Measurements from ENCODE around the gene IFNB1.

Gene IFNB1

DNA sequence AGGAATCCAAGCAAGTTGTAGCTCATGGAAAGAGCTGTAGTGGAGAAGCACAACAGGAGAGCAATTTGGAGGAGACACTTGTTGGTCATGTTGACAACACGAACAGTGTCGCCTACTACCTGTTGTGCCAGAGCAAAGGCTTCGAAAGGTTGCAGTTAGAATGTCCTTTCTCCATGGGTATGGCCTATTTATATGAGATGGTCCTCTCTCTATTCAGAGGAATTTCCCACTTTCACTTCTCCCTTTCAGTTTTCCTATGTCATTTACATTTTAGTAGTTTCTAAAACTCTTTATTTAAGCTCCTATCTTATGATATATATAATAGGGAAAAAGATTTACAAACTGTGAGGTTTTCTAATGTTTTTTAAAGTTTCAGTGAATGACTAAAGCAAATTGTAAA, at the start of gene IFNB1:
Gene IFNB1, minus strand, starts transcription at position 162 of the 400 bp plus-strand sequence. Its CDS starts 73 bp downstream, at position 89.
- no peak for DNase-seq (ENCODE audit: low read depth in 2 of 3, low spot score in 1 of 3)

DNA sequence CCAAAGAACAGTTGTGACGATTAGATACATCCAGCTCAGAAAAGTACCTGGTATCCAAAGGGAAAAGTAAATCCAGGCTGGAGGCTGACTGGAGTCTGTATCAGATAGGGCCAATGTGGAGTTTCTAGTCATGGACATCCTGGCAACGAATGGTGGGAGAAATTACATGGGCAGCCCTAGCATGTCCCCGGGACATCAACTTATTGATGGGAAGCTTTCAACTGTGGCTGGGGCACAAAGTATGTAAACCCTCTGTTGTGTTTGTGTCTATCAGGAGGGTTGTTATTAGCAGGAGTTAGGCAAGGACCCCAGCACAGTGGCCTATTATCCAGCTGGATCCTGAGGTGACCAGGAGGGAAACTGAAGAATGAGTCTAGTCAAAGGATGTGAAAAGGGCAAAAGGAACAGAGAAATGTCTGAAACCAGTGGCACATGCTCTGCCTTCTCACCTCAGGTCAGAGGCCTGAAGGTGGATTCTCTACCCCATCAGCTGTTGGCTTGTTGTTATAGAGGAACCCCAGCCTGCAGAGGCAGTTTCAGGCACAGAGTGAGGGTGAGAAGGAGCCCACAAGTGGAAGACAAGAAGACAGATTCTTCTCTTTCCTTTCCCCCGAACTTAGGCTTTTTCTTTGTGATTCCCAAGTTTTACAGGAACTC, 44.0 kb upstream of the IFNB1 start:
- no peak for DNase-seq (ENCODE audit: low read depth in 2 of 3, low spot score in 1 of 3)

- DNase-seq (ENCODE audit: low read depth in 2 of 3, low spot score in 1 of 3): no peak
These were observed 43.3 kb upstream of the IFNB1 start for GRCh38 chr9:21121079-21121478.

- no peak for DNase-seq (ENCODE audit: low read depth in 2 of 3, low spot score in 1 of 3)
These were observed 41.5 kb upstream of the IFNB1 start for GRCh38 chr9:21119093-21119770.

DNA sequence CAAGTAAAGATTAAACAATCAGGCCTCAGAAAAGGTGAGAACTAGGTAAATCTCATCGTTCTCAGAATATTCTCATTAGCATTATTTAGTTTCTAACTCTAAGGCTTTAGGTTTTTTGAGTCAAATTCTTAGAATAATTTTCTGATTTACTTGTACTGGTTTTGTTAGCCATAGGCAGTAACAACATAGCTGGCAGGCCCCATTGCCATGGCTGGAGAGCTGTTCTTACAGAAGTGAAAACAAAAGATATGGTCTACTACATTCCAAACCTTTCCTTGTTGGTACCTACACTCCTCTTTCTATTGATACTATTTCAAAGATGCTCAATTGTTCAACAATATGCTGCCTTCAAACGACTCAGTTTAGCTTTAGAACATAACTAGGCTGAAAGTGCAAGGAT, 36.6 kb upstream of the IFNB1 start:
- no peak for DNase-seq (ENCODE audit: low read depth in 2 of 3, low spot score in 1 of 3)

- peak in 1 of 3 donors; percentile 29 for DNase-seq (ENCODE audit: low read depth in 2 of 3, low spot score in 1 of 3)
These were observed 33.2 kb upstream of the IFNB1 start for GRCh38 chr9:21110708-21111576.

GRCh38 chr9:21104787-21105186, 27.0 kb upstream of the IFNB1 start:
- DNase-seq (ENCODE audit: low read depth in 2 of 3, low spot score in 1 of 3): no peak

- DNase-seq (ENCODE audit: low read depth in 2 of 3, low spot score in 1 of 3): no peak
These were observed 24.6 kb upstream of the IFNB1 start for GRCh38 chr9:21102305-21102704.

GRCh38 chr9:21097817-21098216, 20.1 kb upstream of the IFNB1 start:
- DNase-seq (ENCODE audit: low read depth in 2 of 3, low spot score in 1 of 3): no peak

- no peak for DNase-seq (ENCODE audit: low read depth in 2 of 3, low spot score in 1 of 3)
These were observed 19.1 kb upstream of the IFNB1 start for GRCh38 chr9:21096901-21097255.

DNA sequence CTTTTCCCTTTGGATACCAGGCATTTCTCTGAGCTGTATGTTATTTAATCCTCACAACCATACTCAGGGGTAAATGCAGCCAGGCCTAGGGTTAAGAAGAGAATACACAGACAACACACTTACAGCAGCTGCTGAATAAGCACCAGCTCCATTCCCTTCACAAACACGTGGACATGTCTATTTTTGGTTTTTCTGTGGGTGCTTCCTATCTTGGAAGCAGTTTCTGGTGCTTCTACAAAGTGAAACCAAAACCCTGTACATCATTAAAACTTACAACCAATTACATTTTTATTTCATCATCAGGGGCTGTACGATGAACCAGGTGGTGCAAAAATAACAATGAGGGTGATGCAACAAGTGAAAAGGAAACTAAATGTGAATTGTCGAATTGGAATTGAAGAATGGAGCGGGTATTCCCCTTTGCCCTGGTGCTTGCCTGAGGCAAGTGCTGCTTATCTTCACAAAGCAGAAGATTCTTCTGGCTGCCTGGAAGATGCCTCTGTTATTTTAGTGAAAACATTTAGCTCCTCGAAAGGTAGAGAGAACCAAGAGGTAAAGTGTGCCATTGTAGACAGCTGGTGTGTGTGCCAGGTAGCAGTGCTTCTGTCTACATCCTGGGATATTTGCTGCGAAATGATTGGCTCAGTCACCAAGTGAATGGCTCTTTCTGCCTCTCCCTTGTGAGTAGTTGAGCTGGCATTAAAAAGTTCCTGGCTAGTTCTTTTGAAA, 18.6 kb upstream of the IFNB1 start:
- peak in 2 of 3 donors; percentile 10 to 20 for DNase-seq (ENCODE audit: low read depth in 2 of 3, low spot score in 1 of 3)

- no peak for DNase-seq (ENCODE audit: low read depth in 2 of 3, low spot score in 1 of 3)
These were observed 17.8 kb upstream of the IFNB1 start for GRCh38 chr9:21095561-21095960.

GRCh38 chr9:21086538-21086937, 8.8 kb upstream of the IFNB1 start:
- DNase-seq (ENCODE audit: low read depth in 2 of 3, low spot score in 1 of 3): no peak

DNA sequence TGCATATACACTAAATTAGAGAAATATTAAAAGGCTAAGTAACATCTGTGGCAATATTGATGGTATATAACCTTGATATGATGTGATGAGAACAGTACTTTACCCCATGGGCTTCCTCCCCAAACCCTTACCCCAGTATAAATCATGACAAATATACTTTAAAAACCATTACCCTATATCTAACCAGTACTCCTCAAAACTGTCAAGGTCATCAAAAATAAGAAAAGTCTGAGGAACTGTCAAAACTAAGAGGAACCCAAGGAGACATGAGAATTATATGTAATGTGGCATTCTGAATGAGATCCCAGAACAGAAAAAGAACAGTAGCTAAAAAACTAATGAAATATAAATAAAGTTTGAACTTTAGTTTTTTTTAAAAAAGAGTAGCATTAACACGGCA, 7.3 kb upstream of the IFNB1 start:
- DNase-seq (ENCODE audit: low read depth in 2 of 3, low spot score in 1 of 3): no peak

GRCh38 chr9:21084242-21084850, 6.6 kb upstream of the IFNB1 start:
- no peak for DNase-seq (ENCODE audit: low read depth in 2 of 3, low spot score in 1 of 3)

DNA sequence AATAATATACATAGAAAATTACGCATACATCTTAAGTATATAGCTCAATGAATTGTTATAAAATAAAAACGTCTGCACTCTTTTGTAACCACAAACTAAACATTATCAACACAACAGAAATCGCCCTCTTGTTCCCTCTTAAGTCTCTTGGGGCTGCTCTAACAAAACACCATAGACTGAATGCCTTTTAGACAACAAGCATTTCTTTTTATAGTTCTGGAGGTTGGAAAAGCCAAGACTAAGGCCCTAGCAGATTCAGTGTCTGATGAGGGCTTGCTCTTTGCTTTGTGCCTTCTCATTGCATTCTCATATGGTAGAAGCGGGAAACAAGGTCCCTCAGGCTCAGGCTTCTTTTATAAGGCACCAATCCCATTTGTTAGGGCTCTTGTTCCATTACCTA, 4.9 kb upstream of the IFNB1 start:
- DNase-seq (ENCODE audit: low read depth in 2 of 3, low spot score in 1 of 3): no peak

DNA sequence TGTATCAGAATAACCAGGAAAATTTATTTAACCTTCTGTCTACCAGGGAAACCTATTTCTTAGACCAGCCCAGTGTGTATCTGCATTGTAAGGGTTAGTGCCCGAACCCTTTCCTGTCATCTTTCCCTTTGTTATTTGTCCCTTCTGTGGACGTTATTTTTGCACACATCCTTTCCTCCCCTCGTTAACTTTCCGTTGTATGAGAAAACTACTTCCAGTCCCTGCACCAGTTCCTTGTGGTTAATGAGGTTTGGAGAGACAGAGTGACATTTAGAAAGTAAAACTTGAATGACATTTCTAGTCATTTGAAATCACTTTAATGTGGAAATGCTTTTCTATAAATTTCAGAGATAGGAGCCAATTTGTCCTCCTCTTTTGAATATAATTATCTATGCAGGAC, 4.3 kb upstream of the IFNB1 start:
- DNase-seq (ENCODE audit: low read depth in 2 of 3, low spot score in 1 of 3): no peak

DNA sequence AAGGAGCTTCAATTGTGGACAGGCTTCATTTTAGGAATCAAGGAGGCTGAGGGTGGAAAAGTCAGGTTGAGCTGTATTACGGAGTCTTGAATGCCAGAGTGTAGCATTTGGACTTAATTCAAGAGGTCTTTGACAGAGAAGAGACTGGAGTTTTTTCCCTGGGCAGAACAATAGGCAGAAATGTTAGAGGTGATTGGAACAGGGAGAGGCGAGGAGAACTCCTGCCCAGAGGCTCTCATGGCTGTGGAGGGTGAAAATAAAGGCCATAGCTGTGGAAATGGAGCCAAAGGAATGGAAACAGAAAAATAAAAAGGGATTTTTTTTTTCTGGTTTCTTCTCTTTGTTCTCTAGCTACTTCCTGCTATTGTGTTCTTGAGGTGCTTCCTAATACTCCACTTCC, 3.7 kb upstream of the IFNB1 start:
- no peak for DNase-seq (ENCODE audit: low read depth in 2 of 3, low spot score in 1 of 3)

DNA sequence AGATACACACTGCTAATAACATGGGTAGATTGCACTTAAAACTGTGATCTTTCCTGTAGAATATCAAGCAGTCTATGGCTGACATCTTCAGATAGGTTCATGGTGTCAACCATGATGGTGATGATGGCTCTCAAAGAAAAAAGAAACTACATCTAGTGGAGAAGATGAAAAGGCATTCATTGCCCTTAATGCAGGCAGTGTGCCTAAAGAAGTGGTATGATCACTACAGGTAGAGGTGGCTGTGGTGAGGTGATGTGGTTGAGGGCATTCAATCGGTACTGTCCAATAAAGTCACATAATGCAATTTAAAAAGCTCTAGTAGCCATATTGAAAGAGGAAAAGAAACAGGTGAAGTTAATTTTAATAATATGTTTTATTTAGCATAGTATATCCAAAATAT, 3.1 kb upstream of the IFNB1 start:
- DNase-seq (ENCODE audit: low read depth in 2 of 3, low spot score in 1 of 3): no peak

- no peak for DNase-seq (ENCODE audit: low read depth in 2 of 3, low spot score in 1 of 3)
These were observed 960 bp upstream of the IFNB1 start for GRCh38 chr9:21078702-21079101.

DNA sequence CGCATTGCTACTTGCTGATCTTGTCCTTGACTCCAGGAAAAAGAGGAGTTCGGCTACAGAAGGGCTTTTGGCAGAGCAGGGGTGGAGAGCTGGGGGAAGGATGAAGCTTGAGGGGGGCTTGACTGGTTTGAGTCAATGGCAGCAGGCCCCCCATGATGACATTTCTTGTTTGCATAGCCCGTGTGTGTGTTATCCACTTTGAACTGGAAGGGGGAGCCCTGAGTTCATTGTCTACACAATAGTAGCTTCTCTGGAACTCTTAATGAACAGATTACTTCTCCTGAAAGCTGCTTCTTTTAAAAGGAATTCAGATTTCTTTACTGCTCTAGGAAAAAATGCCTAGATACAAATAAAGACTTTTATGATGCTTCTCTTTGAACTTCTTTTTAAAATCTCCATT, 2.3 kb downstream of the IFNB1 start:
- DNase-seq (ENCODE audit: low read depth in 2 of 3, low spot score in 1 of 3): no peak
